GM20431 (cell line): ENCODE results near the gene TRIM40.
"Not testable (repeated sequence)": the region's sequence is repeated elsewhere in the genome, so short reads cannot be mapped to it uniquely, and the experiment has no call there.

Experiments used
- in situ Hi-C: fragments of 300-500 bp; cut with MseI, MboI; formaldehyde crosslinking; loops from one replicate; pipeline ENCODE4 v1.15.0; 2020; ENCODE audit warnings: low sequenced_read_pairs; ENCODE audit not compliant: unreplicated experiment

TRIM40 gene

DNA sequence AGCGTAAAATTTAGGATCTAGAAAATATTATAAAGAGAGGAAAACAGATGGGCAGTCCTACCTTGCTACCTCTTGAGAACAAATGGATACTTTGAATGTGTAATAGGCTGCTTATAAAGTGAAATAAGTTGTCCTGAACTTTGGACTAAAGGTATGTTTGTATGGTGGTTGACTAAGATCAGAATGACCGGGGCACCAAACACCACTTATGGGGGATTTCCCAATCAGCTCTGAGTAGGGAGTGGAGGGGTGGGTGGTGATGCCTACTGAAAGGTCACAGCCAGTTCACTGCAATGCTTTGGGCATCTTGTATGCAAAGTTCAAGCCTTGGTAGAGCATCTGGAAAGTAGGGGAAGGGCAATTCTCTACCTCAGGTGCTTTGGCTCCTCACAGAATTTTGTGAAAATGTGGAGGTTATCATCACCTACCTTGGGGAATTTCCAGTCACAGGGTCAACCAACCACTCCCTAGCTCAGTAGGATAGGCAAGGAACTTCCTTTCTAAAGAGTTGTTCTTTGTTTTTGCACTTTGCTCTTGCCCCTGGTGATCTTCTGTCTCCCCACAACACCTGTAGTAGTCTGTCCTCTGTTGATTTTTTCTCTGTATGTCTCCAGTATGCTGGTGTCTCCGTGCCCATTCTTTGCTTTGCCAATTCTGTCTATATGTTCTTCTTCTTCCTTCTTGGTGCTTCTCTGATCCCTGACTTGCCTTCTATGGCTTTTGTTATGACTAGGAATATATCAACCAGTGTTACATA lies 22.8 kb upstream of the TRIM40 start, which contains the start of gene TRIM31:
TSS of gene TRIM31 (minus strand) at position 88 of the 757 bp plus-strand sequence. CDS start 285 bp downstream, outside the sequence.
- in situ Hi-C loops = no loop called here

- in situ Hi-C loops = no loop called here
Observed at GRCh38 chr6:30113841-30114240, 22.1 kb upstream of the TRIM40 start.

- in situ Hi-C loops = no loop called here
Observed at GRCh38 chr6:30116724-30117123, 19.2 kb upstream of the TRIM40 start.

GRCh38 chr6:30118691-30119090 lies 17.2 kb upstream of the TRIM40 start:
- in situ Hi-C loops = not testable (repeated sequence)

GRCh38 chr6:30121446-30122366 lies 14.2 kb upstream of the TRIM40 start:
- in situ Hi-C loops = no loop called here

DNA sequence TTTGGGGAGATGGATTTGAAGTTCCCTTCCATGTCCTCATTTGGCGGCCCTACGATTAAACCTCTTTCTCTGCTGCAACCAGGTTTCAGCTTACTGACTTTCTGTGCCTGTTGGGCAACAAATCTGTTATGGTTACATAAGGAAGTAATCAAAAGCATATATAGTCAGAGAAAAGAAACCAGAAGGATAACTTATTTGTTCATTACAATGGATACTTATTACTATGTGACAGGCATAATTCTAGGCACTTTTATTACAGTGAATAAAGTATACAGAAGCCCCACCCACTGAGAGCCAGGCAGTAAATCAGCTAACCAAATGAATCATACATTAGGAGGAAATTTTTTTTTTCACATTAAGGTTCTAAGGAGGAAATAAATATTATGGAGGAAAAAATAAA lies 13.4 kb upstream of the TRIM40 start:
- in situ Hi-C loops = no loop called here

DNA sequence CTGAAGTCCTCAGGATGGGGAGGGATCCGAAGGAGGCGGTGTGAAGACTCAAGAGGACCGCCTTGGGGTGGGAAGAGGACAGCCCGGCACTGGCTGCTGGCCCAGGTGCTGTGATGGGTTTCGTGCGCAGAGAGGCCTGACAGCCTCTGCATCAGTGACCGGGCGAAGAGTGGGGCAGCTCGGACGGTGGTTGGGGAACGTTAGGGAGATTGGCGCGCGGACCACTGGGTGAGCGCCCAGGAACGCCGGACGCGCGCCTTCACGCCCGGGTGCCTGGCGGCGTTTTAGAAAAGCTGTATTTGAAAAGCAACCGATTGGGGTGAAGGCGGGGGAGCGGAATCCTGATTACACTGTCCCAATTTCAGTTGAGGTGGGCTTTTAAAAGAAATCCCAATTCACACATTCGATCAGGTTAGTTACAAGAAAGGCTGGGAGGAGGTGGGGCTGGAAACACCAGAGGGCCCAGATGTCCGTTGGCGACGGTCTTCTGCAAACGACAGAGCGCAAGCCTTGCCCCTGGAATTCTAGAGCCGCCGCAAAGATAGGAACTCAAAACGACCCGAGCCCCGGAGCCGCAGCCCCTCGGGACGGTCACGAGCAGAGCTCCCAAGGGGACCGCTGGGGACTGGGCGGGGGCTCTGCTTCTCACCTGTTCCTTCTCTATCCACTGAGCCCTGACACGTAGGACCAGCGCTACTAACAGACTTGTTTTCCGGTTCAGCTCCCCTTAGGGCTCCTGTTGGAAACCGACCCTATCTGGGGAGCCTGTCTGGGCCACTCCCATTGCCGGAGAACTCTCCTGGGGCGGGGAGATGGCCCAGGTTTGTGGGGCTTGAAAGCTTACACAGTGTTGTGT lies 8.5 kb upstream of the TRIM40 start:
- in situ Hi-C loops = no loop called here

DNA sequence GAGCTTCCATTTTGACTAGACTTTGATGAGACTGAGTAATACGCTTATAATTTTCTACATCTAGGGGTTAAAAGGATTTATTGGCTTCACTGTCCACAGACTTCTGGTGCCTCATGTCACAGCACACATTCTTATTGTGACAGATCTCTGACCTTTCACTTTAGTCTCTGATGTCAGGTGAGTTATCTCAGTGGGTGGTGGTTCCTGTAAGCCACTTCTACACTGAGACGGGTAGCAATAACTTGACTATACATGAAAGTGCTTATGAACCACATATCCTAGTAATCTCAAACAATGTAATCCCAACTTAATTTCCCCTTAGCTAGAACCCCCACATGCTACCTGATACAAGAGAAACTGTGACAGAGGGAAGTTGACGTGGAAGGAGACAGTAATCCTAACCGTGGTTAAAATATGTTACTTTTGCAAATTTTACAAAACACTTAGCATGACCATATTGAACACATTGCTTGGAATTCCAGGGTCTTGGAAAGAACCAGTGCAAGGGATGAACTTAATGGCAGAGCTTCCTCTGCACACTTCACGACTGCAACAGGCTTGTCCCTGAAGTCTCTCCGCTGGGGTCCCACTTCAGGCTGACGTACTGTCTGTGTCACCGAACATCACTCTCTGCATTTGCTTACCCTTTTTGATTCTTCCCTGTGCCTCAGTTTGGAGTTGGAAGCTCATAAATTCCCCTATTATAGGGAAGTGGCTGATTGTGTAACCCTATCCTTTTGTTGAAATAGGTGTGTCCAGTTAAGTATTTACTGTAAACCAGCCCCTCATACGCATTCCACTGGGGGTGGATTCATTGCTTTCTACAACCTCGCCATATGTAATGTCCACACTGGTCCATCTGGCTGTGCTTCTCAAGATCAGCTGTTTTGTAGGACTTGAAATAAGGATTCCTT lies 6.4 kb upstream of the TRIM40 start:
- in situ Hi-C loops = no loop called here

DNA sequence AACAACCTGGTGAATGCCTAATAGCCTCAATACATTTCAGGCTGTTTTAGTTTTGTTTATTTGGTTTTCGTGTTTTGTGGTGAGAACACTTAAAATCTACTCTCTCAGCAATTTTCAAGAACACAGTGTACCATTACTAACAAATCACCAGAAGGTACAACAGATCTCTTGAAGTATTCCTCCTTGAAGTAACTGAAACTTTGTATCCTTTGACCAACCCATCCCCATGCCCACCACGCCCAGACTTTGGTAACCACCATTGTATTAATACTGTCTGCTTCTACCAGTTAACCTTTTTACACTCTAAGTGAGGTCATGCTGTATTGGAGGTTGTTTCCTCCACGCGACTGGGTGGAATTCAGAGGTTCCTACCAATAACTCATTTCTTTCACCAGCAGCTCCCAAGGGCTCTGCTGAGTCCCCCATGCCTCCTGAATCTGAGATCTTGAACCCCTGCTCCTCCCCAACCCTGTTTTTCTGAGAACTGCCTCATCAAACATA lies 5.7 kb upstream of the TRIM40 start:
- in situ Hi-C loops = no loop called here

GRCh38 chr6:30130887-30131862 lies 4.8 kb upstream of the TRIM40 start:
- in situ Hi-C loops = no loop called here

DNA sequence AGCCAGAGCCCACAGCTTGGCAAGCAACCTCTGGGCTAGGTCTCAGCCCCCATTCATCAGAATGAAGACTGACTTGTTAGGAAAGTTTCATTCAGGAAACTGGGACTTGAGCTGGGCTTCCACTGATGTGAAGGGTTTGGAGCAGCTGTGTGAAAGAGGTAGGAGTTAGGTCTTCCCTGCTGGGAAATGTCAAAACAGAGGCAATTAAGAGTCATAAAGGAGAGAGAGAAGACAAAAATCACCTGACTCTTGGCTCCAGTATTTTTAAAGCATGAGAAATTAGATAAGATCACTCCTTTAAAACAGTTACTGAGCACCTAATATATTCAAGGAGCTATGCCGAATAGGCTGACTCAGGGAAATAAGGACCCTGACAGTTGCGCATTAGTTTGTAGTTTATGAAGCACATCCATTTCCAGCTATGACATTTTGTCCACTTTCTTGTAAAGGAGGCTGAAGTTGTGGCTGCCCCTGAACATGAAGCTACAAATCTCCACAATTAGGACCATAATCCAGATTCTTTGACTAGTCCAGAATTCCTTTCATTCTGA lies 3.9 kb upstream of the TRIM40 start:
- in situ Hi-C loops = no loop called here

GRCh38 chr6:30135147-30135546 lies 793 bp upstream of the TRIM40 start:
- in situ Hi-C loops = no loop called here

DNA sequence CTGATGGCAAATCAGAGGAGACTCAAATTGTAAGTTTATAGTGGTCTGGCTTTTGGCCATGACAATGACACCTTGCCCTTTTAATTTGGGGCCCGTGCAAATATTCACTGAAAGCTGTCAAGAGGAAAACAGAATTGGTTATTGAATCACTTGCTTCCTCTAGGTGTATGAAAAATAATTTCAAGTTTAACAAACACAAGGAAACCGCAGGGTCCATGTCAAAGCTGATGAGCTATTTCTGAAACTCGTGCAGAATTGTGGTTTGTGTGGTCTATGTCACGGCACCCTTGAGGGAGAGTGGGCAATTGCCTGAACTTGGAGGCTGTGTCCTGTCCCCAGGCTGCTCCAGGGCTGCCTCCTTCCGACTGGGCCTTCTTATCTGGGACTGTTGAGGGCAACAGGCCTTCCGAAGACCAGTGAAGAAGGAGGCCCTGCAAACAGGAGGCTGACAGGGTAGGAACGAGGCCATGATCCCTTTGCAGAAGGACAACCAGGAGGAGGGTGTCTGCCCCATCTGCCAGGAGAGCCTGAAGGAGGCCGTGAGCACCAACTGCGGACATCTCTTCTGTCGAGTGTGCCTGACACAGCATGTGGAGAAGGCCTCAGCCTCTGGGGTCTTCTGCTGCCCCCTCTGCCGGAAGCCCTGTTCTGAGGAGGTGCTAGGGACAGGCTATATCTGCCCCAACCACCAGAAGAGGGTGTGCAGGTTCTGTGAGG lies 788 bp downstream of the TRIM40 start:
- in situ Hi-C loops = no loop called here

DNA sequence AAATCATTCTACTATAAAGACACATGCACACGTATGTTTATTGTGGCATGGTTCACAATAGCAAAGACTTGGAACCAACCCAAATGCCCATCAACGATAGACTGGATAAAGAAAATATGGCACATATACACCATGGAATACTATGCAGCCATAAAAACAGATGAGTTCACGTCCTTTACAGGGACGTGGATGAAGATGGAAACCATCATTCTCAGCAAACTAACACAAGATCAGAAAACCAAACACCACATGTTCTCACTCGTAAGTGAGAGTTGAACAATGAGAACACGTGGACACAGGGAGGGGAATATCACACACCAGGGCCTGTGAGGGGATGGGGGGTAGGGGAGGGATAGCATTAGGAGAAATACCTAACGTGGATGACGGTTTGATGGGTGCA lies 4.3 kb downstream of the TRIM40 start:
- in situ Hi-C loops = not testable (repeated sequence)

DNA sequence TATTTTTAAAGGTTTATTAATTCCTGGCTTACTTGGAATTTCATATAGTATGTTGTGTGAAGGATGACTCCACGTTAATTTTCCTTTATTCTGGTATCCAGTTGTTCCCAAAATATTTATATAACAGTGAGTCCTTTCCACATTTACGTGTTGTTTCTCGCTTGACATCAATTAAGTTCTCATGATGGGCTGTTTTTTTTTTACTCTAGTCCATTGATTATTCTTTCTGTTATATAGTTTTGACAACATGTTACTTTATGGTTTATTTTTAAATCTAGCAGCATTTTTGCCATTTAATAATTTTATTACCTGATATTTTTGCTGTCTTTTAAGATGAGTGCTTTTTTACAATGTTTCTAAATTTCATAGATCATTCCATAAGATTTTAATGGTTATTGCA lies 6.7 kb downstream of the TRIM40 start:
- in situ Hi-C loops = no loop called here

- in situ Hi-C loops = no loop called here
Observed at GRCh38 chr6:30143780-30144179, 7.8 kb downstream of the TRIM40 start.

DNA sequence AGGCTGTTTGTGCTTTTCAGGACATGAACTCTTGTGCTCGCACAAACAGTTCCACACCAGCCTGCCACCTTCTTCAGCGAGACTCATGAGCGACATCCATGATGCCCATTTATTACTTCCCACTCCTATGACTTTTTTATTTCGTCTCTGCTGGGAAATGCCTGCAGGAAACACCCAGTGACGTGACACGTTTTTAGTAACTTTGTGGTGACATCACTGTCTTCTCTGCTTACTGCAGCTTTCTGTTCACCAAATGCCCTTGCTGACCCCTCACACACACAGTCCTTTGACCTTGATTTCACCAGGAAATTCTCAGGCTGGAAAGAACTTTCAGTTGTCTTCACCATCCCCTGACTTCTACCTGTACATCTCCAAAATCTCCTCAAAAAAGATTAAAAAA lies 8.9 kb downstream of the TRIM40 start:
- in situ Hi-C loops = no loop called here
